ENCODE data around the gene COMT. TPM values are rescaled to one million over a fixed set of nuclear protein-coding genes. Genes with fewer than 3 reads are reported as not detected.
"Not testable (repeated sequence)": the region's sequence is repeated elsewhere in the genome, so short reads cannot be mapped to it uniquely, and the experiment has no call there.

The COMT gene
- polyA plus RNA-seq, 1 experiment = 79.4 TPM

- POLR2A ChIA-PET = no interaction called here
- CTCF ChIA-PET = no interaction called here
Measured at GRCh38 chr22:19931514-19931913, 10.1 kb upstream of the COMT start.

DNA sequence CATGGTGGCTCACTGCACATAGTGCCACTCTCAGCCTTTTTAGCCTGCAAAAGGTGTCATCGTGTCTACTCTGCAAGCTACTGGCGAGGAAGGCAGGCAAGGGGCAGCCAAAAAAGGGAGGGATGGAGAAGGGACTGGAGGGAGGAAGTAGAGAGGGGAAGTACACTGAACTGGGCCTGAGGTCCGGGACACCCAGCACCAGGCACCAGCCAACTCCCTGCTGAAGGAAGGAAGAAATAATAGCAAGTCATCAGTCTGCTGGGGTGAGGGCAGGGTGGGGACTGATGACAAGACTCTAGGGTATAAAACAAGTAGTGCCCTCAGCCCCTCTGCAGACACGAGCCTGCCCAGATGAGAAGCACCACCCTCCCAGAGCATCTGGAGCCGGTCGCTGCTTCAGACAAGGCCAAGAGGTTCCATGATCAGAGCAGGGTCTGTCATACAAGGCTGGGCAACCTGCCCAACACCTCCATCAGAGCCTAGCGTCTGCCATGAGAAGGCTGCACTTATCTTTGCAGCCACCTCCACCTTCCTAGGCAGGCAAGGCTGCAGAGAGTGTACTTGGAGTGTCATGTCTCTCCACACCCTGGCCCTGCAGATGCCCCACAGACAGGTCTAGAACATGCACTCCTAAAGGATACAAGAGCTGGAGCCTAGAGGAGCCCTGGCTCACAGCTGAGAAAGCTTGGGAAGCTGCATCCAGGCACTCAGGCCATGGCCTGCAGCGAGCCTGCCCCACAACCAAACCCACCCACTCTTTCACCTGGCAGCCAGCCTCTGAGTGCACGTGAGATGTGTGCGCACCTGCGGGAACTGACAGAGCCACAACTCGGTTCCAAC lies 9.0 kb upstream of the COMT start:
- CTCF ChIA-PET = no interaction called here

More at GRCh38 chr22:19931514-19931913, 10.1 kb upstream of the COMT start:
- Histone ChIP-seq H3K27ac (ENCODE audit: low read depth, low read length) (no peak overlapping the region), H3K27me3 (ENCODE audit: control insufficient read depth, insufficient read depth, low read length) (no peaks in the 10 kb centered on the region), H3K4me3 (ENCODE audit: low read depth, low read length) (no peak overlapping the region), H3K9me3 (ENCODE audit: control insufficient read depth, insufficient read depth, low read length) (peaks cover 10% of the 10 kb centered on the region; the same call in 1 of the 2 replicates)
- no peak for DNase-seq (ENCODE audit: low read depth, low spot score)
- TF ChIP-seq, protein P1, sequence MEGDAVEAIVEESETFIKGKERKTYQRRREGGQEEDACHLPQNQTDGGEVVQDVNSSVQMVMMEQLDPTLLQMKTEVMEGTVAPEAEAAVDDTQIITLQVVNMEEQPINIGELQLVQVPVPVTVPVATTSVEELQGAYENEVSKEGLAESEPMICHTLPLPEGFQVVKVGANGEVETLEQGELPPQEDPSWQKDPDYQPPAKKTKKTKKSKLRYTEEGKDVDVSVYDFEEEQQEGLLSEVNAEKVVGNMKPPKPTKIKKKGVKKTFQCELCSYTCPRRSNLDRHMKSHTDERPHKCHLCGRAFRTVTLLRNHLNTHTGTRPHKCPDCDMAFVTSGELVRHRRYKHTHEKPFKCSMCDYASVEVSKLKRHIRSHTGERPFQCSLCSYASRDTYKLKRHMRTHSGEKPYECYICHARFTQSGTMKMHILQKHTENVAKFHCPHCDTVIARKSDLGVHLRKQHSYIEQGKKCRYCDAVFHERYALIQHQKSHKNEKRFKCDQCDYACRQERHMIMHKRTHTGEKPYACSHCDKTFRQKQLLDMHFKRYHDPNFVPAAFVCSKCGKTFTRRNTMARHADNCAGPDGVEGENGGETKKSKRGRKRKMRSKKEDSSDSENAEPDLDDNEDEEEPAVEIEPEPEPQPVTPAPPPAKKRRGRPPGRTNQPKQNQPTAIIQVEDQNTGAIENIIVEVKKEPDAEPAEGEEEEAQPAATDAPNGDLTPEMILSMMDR (IDR thresholded peaks at IDR 0.05; ENCODE audit: low read depth, low read length) = no peak

DNA sequence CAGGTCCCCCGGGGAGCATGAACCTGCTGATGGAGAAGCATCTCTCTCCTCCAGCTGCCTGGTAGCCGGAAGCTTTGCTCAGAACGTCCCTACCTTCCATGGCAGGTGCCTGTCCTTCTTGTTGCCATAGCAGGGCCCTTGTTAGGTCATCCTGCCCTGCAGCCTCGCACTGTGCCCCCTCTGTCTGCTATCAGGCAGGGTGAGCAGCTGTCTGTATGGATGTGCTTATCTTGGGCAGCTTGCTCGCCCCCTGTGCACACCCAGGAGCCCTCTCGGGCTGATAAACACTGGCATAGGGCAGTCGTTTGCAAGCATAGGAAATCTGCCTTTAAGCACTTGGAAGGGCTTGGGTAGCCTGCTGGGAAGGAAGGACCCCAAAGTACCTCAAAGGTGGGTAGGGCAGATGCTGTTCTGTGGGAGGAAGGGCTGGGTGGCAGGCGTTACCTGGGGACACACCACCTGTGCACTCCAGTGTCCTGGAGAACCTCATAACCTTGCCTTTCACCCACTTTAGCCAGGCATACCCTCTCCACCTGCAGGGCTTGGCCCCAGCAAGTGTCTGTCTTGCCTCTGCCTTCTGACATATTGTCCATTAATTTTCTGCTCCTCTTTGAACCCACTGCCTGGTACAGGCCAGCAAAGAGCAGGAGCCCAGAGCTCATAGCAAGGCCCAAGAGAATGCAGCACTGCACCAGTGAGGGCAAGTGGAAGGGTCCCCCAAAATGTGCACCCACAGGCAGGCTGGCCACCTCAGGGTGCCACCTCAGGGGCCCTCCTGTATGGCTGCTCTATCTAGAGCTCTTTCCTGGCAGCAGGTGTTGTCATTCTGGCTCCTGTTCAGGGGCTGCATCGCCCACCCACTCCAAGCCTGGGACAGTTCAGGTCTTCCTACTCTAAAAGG lies 8.0 kb upstream of the COMT start:
- POLR2A ChIA-PET = no interaction called here
- no peak overlapping the region for H3K27ac ChIP-seq (ENCODE audit: low read depth, low read length)

More for the DNA sequence above, 9.0 kb upstream of the COMT start:
- no peak overlapping the region for H3K27ac ChIP-seq (ENCODE audit: low read depth, low read length)
- no peak overlapping the region for H3K4me3 ChIP-seq (ENCODE audit: low read depth, low read length)
- TF ChIP-seq, protein P1 (IDR thresholded peaks at IDR 0.05; ENCODE audit: low read depth, low read length) = no peak
- POLR2A ChIA-PET = no interaction called here
- peaks cover 10% of the 10 kb centered on the region; the same call in 1 of the 2 replicates for H3K9me3 ChIP-seq (ENCODE audit: control insufficient read depth, insufficient read depth, low read length)
- DNase-seq (ENCODE audit: low read depth, low spot score) = no peak
- no peaks in the 10 kb centered on the region for H3K27me3 ChIP-seq (ENCODE audit: control insufficient read depth, insufficient read depth, low read length)

GRCh38 chr22:19935123-19935718 lies 6.4 kb upstream of the COMT start:
- H3K27me3 ChIP-seq (ENCODE audit: control insufficient read depth, insufficient read depth, low read length); POLR2A ChIA-PET; CTCF ChIA-PET; H3K9me3 ChIP-seq (ENCODE audit: control insufficient read depth, insufficient read depth, low read length); DNase-seq (ENCODE audit: low read depth, low spot score); H3K27ac ChIP-seq (ENCODE audit: low read depth, low read length); H3K4me3 ChIP-seq (ENCODE audit: low read depth, low read length): not testable (repeated sequence)

More for the DNA sequence above, 8.0 kb upstream of the COMT start:
- no peak for DNase-seq (ENCODE audit: low read depth, low spot score)
- H3K9me3 ChIP-seq (ENCODE audit: control insufficient read depth, insufficient read depth, low read length) = peaks cover 10% of the 10 kb centered on the region; the same call in 1 of the 2 replicates
- TF ChIP-seq, protein P1 (IDR thresholded peaks at IDR 0.05; ENCODE audit: low read depth, low read length) = no peak
- no peaks in the 10 kb centered on the region for H3K27me3 ChIP-seq (ENCODE audit: control insufficient read depth, insufficient read depth, low read length)
- CTCF ChIA-PET = interaction anchor here (0.6 to 1.3 kb wide), 2 partner anchors 14 to 25 kb away, joined by 4 to 5 read pairs; no protein-coding TSS in a partner anchor
- H3K4me3 ChIP-seq (ENCODE audit: low read depth, low read length) = no peak overlapping the region

DNA sequence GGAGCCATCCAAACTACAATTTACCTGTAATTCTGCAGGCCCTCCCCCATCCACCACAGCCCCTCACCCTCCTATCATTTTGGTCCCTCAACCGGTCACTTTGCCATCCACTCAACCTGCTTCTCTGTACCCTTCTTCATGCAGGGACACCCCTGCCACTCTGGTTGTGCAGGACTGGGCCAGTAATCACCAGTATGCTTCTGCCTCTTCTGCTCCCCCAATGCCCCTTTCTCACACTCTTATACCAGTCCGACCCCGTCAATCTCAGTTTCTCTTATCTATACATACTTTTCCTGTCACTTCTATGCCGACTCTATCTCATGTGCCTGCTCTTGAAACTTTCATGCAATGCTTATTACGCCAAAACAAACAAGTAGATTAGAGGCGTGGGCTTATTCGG lies 5.1 kb upstream of the COMT start:
- Histone ChIP-seq H3K27me3 (ENCODE audit: control insufficient read depth, insufficient read depth, low read length) (no peaks in the 10 kb centered on the region), H3K4me3 (ENCODE audit: low read depth, low read length) (no peak overlapping the region), H3K9me3 (ENCODE audit: control insufficient read depth, insufficient read depth, low read length) (peaks cover 10% of the 10 kb centered on the region; the same call in 1 of the 2 replicates), H3K27ac (ENCODE audit: low read depth, low read length) (no peak overlapping the region)
- TF ChIP-seq, protein P1 (IDR thresholded peaks at IDR 0.05; ENCODE audit: low read depth, low read length) = no peak
- no peak for DNase-seq (ENCODE audit: low read depth, low spot score)
- ChIA-PET CTCF (interaction anchor here (1.3 kb wide), 1 partner anchor 10 kb away, joined by 3 read pairs; no protein-coding TSS in a partner anchor), POLR2A (no interaction called here)
